HL-60 (cell line): ENCODE data around the gene CIRBP.

ENCODE experiments used
- DNase-seq, 2 experiments: peaks; one replicate each; pipeline ENCODE4 v3.0.0-alpha.2; 2010 to 2020; ENCODE audit warnings: low read depth in 1 of 2, low spot score in 1 of 2
- H3K27ac ChIP-seq: fragments of 250-450 bp; sonication (Bioruptor Pico); replicated peaks from 2 replicates; pipeline ENCODE4 v1.5.1; 2020; ENCODE audit warnings: mild to moderate bottlenecking, moderate library complexity
- H3K27me3 ChIP-seq: fragments of 250-450 bp; sonication (Bioruptor Pico); 2 replicates; pipeline ENCODE4 v1.5.1; 2021; ENCODE audit warnings: mild to moderate bottlenecking, moderate library complexity; ENCODE audit not compliant: insufficient read depth, poor library complexity, severe bottlenecking
- H3K4me3 ChIP-seq: replicated peaks from 2 replicates; pipeline ENCODE4 v1.5.1; 2011; ENCODE audit warnings: mild to moderate bottlenecking, control low read depth, low read length; ENCODE audit not compliant: insufficient read depth
- GABPA ChIP-seq: IDR thresholded peaks from 2 replicates; pipeline ENCODE4 v1.6.1; 2012; ENCODE audit warnings: low read depth
- POLR2AphosphoS5 ChIP-seq: IDR thresholded peaks from 2 replicates; pipeline ENCODE4 v1.6.1; 2012; ENCODE audit warnings: low read depth
- SPI1 ChIP-seq: IDR thresholded peaks from 2 replicates; pipeline ENCODE4 v1.6.1; 2012; ENCODE audit warnings: low read depth, mild to moderate bottlenecking, borderline replicate concordance
- TF ChIP-seq, protein P1 (sequence below): IDR thresholded peaks from one replicate; pipeline ENCODE4 v1.5.1; 2011; ENCODE audit warnings: low read length, control low read depth, inconsistent platforms; ENCODE audit not compliant: insufficient read depth
- TF ChIP-seq, protein P2 (sequence below): IDR thresholded peaks from 2 replicates; pipeline ENCODE4 v1.6.1; 2012; ENCODE audit warnings: low read depth; ENCODE audit not compliant: insufficient replicate concordance

Gene CIRBP

DNA sequence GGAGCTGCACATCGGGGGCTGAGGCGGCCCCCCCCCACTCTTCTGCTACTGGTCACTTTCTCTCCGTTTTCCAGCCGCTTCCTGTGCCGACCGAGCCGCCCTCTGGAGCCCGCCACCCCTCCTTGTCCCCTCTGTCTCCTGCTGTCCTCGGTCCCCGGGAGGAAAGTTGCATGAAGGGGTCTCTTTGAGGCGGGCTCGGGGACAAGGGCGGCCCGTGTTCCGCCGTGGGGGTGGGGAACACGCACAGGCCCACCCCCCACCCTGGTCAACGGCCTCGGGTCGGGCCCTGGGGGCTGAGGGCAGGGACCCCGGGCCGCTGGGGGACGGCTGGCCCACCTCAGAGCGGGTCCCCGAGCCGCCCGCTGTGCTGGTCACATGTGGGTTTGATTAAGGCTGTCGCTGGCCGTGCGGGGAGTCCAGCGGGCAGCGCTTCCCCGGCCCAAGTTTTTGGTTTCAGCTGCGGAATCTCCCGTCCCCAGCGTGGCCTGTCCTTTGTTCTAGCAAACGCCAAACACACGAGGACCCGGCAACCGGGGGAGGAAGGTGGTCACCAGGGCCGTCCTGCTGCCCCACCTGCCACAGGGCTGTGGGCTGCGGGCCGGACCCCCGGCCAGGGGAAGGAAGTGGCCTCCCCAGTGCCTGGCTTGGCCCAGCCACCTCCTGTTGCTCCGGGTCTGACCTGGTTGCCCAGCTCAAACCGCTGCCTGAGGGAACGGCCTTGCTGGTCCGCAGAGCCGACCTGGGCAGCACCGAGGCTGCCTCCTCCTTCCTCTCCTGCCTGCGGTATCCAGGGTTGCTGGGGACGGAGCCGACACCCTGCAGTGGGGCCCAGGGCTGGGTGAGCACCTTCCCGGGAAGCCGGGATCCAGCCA, 18.5 kb downstream of the CIRBP start:
- Histone ChIP-seq H3K4me3 (no peak overlapping the region), H3K27me3 (peaks cover 80% of the 10 kb centered on the region), H3K27ac (no peak overlapping the region)
- DNase-seq = no peak
- TF ChIP-seq POLR2AphosphoS5 (no peak), GABPA (no peak), SPI1 (no peak)
- TF ChIP-seq, protein P1, sequence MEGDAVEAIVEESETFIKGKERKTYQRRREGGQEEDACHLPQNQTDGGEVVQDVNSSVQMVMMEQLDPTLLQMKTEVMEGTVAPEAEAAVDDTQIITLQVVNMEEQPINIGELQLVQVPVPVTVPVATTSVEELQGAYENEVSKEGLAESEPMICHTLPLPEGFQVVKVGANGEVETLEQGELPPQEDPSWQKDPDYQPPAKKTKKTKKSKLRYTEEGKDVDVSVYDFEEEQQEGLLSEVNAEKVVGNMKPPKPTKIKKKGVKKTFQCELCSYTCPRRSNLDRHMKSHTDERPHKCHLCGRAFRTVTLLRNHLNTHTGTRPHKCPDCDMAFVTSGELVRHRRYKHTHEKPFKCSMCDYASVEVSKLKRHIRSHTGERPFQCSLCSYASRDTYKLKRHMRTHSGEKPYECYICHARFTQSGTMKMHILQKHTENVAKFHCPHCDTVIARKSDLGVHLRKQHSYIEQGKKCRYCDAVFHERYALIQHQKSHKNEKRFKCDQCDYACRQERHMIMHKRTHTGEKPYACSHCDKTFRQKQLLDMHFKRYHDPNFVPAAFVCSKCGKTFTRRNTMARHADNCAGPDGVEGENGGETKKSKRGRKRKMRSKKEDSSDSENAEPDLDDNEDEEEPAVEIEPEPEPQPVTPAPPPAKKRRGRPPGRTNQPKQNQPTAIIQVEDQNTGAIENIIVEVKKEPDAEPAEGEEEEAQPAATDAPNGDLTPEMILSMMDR = no peak
- TF ChIP-seq, protein P2, sequence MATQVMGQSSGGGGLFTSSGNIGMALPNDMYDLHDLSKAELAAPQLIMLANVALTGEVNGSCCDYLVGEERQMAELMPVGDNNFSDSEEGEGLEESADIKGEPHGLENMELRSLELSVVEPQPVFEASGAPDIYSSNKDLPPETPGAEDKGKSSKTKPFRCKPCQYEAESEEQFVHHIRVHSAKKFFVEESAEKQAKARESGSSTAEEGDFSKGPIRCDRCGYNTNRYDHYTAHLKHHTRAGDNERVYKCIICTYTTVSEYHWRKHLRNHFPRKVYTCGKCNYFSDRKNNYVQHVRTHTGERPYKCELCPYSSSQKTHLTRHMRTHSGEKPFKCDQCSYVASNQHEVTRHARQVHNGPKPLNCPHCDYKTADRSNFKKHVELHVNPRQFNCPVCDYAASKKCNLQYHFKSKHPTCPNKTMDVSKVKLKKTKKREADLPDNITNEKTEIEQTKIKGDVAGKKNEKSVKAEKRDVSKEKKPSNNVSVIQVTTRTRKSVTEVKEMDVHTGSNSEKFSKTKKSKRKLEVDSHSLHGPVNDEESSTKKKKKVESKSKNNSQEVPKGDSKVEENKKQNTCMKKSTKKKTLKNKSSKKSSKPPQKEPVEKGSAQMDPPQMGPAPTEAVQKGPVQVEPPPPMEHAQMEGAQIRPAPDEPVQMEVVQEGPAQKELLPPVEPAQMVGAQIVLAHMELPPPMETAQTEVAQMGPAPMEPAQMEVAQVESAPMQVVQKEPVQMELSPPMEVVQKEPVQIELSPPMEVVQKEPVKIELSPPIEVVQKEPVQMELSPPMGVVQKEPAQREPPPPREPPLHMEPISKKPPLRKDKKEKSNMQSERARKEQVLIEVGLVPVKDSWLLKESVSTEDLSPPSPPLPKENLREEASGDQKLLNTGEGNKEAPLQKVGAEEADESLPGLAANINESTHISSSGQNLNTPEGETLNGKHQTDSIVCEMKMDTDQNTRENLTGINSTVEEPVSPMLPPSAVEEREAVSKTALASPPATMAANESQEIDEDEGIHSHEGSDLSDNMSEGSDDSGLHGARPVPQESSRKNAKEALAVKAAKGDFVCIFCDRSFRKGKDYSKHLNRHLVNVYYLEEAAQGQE = no peak

DNA sequence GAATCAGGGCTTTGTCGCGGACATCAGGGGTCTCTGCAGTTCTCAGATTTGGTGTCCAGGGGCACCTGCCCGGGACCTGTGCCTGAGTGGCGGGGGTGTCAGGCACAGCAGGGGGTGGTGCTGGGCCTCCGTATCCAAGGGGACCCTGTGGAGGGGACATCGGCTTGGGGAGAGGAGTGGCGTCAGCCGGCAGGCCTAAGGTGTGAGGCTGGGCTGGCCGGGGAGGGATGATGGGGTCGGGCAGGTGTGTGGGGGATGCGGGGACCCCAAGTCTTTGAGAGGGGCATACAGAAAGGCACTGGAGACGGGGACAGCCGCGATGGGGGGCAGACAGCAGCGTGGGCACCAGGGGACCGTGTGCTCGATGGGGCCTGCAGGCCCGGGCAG, 19.1 kb downstream of the CIRBP start:
- TF ChIP-seq, protein P1 = no peak
- TF ChIP-seq GABPA (no peak), SPI1 (no peak), POLR2AphosphoS5 (no peak)
- TF ChIP-seq, protein P2 = no peak
- no peak overlapping the region for H3K4me3 ChIP-seq
- H3K27ac ChIP-seq = no peak overlapping the region
- DNase-seq = no peak
- peaks cover 86% of the 10 kb centered on the region for H3K27me3 ChIP-seq

DNA sequence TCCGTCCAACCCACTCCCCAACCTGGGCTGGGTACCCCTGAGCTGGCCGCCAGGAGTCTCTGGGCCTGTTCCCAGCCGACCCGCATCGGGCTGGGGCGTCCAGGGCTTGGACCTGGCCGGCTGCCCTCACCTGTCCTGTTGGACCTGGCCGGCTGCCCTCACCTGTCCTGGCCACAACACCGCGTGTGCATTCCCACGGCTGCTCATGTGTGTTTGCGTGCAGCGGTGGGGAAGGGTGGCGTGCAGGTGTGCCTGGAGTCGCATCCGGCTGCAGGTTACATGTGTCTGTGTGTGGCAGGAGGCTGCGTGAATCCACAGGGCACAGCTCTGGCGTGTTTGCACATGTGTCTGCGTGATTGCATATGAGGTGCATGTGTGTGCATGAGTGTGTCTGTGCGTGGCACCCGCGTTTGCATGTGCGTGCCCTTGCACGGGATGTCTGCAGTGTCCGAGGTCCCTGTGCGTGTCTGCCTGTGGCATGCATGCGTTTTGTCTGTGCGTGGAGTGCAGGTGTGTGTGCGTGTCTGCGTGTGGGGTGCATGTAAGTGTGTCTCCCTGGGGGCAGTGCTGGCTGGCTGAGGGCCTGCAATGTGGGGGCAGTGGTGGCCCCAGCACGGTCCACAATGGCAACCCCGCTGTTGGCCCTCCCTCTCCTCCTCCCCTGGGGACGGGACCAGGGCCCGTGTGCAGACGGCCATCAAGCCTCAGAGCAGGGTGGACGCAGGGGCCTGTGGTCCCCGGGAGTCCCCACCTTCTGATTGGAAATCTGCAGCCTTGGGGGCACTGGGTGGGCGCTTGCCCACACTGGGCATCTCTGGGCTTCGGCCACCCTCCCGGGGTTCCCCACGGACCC, 19.9 kb downstream of the CIRBP start:
- no peak overlapping the region for H3K27ac ChIP-seq
- H3K4me3 ChIP-seq = no peak overlapping the region
- H3K27me3 ChIP-seq = peaks cover 91% of the 10 kb centered on the region
- DNase-seq = no peak
- TF ChIP-seq, protein P2 = no peak
- TF ChIP-seq, protein P1 = no peak
- TF ChIP-seq GABPA (no peak), POLR2AphosphoS5 (no peak), SPI1 (no peak)
